ENCODE measurements around the gene MRS2. TPM values are rescaled to one million over a fixed set of nuclear protein-coding genes. Genes with fewer than 3 reads are reported as not detected.
"Not testable (repeated sequence)": the region's sequence is repeated elsewhere in the genome, so short reads cannot be mapped to it uniquely, and the experiment has no call there.

MRS2 gene
- total RNA-seq, 1 donor from 2014 or later: 43.2 TPM

- Mint-ChIP-seq H3K27ac (peak within 1 kb of the TSS; percentile 59), H3K36me3 (no peaks in the 10 kb centered on the region), H3K27me3 (peaks cover 6% of the 10 kb centered on the region), H3K9me3 (no peaks in the 10 kb centered on the region), H3K4me1 (ENCODE audit: unreplicated experiment) (peaks cover 11% of the 10 kb centered on the region), H3K4me3 (peak within 1 kb of the TSS; percentile 88)
- DNase-seq (ENCODE audit: extremely low spot score, unreplicated experiment): peak; percentile 72
- no peak for TF ChIP-seq CTCF (conservative IDR thresholded peaks at IDR 0.05)
Measured at GRCh38 chr6:24357336-24358218, 45.2 kb upstream of the MRS2 start, which contains the start of gene DCDC2. Gene DCDC2 (minus strand): TSS chr6:24358059. CDS start chr6:24357750, 309 bp downstream.

- peaks cover 6% of the 10 kb centered on the region for H3K27me3 Mint-ChIP-seq
- H3K36me3 Mint-ChIP-seq: no peaks in the 10 kb centered on the region
- H3K4me1 Mint-ChIP-seq (ENCODE audit: unreplicated experiment): peaks cover 11% of the 10 kb centered on the region
- peak overlapping the region; percentile 59 for H3K27ac Mint-ChIP-seq
- H3K9me3 Mint-ChIP-seq: no peaks in the 10 kb centered on the region
- H3K4me3 Mint-ChIP-seq: peak overlapping the region; percentile 88
- no peak for TF ChIP-seq CTCF (conservative IDR thresholded peaks at IDR 0.05)
- no peak for DNase-seq (ENCODE audit: extremely low spot score, unreplicated experiment)
Measured at GRCh38 chr6:24358219-24358821, 44.4 kb upstream of the MRS2 start.

GRCh38 chr6:24359640-24360454 lies 42.9 kb upstream of the MRS2 start:
- Mint-ChIP-seq H3K4me3 (peak overlapping the region; percentile 88), H3K27ac (peak overlapping the region; percentile 93), H3K36me3 (no peaks in the 10 kb centered on the region), H3K9me3 (no peaks in the 10 kb centered on the region), H3K27me3 (peaks cover 6% of the 10 kb centered on the region), H3K4me1 (ENCODE audit: unreplicated experiment) (peaks cover 11% of the 10 kb centered on the region)
- DNase-seq (ENCODE audit: extremely low spot score, unreplicated experiment): peak; percentile 88
- TF ChIP-seq CTCF (conservative IDR thresholded peaks at IDR 0.05): peak; percentile 98

- H3K4me3 Mint-ChIP-seq; H3K27me3 Mint-ChIP-seq; H3K36me3 Mint-ChIP-seq; H3K27ac Mint-ChIP-seq; DNase-seq (ENCODE audit: extremely low spot score, unreplicated experiment); H3K9me3 Mint-ChIP-seq: not testable (repeated sequence)
- peaks cover 11% of the 10 kb centered on the region for H3K4me1 Mint-ChIP-seq (ENCODE audit: unreplicated experiment)
Measured at GRCh38 chr6:24362363-24362762, 40.4 kb upstream of the MRS2 start.

- not testable (repeated sequence) for H3K27ac Mint-ChIP-seq; DNase-seq (ENCODE audit: extremely low spot score, unreplicated experiment); H3K9me3 Mint-ChIP-seq; H3K27me3 Mint-ChIP-seq; H3K4me1 Mint-ChIP-seq (ENCODE audit: unreplicated experiment); H3K4me3 Mint-ChIP-seq; H3K36me3 Mint-ChIP-seq
Measured at GRCh38 chr6:24365103-24365633, 37.6 kb upstream of the MRS2 start.

GRCh38 chr6:24374612-24375011 lies 28.1 kb upstream of the MRS2 start:
- no peak overlapping the region for H3K27ac Mint-ChIP-seq
- H3K4me1 Mint-ChIP-seq (ENCODE audit: unreplicated experiment): peaks cover 14% of the 10 kb centered on the region
- no peak for TF ChIP-seq CTCF (conservative IDR thresholded peaks at IDR 0.05)
- H3K27me3 Mint-ChIP-seq: no peaks in the 10 kb centered on the region
- no peak overlapping the region for H3K4me3 Mint-ChIP-seq
- no peaks in the 10 kb centered on the region for H3K36me3 Mint-ChIP-seq
- peaks cover 5% of the 10 kb centered on the region for H3K9me3 Mint-ChIP-seq
- no peak for DNase-seq (ENCODE audit: extremely low spot score, unreplicated experiment)
